Activated CD8-positive, alpha-beta memory T cell treated with anti-CD3 and anti-CD28 coated beads for 24 hours (primary cell): Measurements from ENCODE around the gene CPN2.

ENCODE experiments used
- DNase-seq: peaks from one replicate; pipeline ENCODE4 v3.0.0-alpha.2; 2020

The CPN2 gene, protein sequence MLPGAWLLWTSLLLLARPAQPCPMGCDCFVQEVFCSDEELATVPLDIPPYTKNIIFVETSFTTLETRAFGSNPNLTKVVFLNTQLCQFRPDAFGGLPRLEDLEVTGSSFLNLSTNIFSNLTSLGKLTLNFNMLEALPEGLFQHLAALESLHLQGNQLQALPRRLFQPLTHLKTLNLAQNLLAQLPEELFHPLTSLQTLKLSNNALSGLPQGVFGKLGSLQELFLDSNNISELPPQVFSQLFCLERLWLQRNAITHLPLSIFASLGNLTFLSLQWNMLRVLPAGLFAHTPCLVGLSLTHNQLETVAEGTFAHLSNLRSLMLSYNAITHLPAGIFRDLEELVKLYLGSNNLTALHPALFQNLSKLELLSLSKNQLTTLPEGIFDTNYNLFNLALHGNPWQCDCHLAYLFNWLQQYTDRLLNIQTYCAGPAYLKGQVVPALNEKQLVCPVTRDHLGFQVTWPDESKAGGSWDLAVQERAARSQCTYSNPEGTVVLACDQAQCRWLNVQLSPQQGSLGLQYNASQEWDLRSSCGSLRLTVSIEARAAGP

DNA sequence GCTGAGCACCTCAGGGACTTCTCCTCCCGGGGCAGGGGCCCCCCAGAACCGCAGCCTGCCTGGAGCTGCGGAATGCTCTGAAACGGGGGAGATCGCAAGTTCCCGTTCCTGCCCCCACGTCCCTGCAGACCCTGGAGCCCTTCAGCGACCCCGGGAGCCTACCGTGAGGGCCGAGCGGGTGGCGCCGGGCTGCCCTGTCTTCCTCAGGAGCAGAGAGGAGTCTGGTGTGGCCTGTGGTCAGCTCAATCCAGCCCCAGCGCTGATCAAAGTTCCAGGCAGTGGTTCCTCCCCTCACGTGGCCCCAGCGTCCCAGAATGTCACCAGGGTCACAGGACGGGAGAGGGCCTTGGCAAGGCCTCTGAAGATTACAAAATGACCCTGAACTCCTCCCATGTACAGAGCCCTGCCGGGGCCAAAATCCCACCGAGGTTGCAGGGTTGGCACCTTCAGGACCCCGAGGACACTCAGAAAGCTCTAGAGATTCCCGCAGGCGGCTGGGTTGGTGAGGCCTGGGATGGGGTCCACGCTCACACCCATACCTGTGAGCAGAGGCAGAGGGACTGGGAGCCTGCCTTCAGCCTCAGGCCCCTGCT is at the start of gene CPN2:
Gene CPN2 (minus strand): TSS at position 249 of the 593 bp plus-strand sequence. CDS start 8,626 bp downstream, outside the sequence.
- no peak for DNase-seq

DNA sequence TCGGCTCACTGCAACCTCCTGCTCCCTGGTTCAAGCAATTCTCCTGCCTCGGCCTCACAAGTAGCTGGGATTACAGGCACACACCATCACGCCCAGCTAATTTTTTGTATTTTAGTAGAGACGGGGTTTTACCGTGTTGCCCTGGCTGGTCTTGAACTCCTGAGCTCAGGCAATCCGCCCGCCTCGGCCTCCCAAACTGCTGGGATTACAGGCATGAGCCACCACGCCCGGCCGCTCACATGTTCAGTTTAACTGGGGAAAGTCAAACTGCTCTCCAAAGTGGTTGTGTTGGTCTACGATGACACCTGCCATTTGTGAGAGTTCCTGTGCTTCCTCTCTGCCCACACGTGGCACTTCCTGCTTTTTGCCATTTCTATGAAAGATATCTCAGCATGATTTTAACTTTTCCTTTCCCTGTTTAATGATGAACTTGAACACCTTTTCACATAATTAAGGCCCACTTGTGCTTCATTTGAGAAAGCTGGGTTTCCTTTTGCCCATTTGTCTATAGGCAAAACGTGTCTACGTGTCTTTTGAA is 48.8 kb upstream of the CPN2 start:
- no peak for DNase-seq

DNA sequence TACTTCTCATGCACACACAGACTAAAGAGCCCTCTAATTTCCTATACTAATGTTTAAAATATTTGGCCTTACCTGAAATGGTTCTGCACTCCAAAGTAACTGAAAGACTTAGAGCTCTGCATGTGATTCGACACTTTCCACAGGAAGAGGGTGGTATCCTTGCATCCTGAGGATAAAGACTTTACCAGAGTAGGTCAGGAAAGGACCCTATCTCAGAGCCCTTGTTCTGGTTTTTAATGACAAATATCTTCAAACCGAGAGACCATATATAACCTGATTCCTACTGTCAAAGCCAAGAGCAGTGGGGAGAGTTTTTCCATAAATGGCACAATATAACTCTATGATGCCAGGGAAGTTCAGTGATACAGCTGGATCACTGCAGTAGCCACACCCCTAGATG is 48.0 kb upstream of the CPN2 start, which contains the start of gene GP5:
Gene GP5 (minus strand): TSS at position 101 of the 400 bp plus-strand sequence. CDS start 984 bp downstream, outside the sequence.
- DNase-seq, result no peak

DNA sequence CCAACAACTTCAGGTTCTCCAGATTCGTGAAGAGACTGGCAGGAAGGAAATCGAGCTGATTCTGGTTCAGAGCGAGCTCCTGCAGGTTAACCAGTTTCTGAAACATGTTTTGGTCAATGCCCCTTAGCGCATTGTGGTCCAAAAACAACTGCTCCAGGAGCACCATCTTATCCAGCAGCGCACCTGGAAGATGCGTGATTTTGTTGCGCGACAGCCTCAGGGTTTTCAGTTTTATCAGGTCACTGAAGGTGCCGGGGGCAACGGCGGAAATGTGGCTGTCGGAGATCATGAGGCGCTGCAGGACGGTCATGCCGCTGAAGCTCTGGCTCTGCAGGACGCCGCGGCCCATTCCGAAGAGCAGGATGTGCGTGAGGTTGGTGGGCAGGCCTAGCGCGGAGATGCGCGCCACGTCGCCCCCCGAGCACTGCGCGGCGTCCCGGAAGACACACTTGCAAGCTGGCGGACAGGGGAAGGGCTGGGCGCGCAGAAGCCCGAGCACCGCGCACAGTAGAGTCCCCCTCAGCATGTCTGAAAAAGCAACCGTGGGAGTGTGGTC is 46.7 kb upstream of the CPN2 start:
- peak; percentile 72 for DNase-seq

- peak; percentile 70 for DNase-seq
Observed at GRCh38 chr3:194396859-194397756, 46.0 kb upstream of the CPN2 start.

- no peak for DNase-seq
Observed at GRCh38 chr3:194396539-194396858, 45.4 kb upstream of the CPN2 start.

GRCh38 chr3:194395778-194396538 is 44.8 kb upstream of the CPN2 start:
- peak; percentile 70 for DNase-seq

DNA sequence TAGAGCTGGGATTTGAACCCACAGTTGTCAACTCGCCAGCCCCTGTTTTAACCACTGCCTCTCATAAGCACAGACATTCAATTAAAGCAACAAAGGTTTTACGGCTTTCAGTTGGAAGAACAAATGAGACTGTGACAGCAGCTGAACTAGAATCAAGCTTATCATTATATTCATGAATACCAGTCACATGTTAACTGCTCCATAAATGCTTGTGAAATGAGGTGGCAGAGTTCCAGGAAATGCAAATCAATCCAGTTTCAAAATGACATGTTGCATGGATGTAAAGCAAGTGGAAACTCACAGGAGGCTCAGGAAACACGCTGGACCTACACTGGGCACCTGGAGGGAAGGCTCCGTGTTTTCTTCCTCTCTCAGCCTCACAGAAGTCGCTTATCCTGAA is 44.1 kb upstream of the CPN2 start:
- DNase-seq, result no peak

- no peak for DNase-seq
Observed at GRCh38 chr3:194392576-194392975, 41.4 kb upstream of the CPN2 start.

GRCh38 chr3:194390835-194391234 is 39.7 kb upstream of the CPN2 start:
- DNase-seq, result no peak

DNA sequence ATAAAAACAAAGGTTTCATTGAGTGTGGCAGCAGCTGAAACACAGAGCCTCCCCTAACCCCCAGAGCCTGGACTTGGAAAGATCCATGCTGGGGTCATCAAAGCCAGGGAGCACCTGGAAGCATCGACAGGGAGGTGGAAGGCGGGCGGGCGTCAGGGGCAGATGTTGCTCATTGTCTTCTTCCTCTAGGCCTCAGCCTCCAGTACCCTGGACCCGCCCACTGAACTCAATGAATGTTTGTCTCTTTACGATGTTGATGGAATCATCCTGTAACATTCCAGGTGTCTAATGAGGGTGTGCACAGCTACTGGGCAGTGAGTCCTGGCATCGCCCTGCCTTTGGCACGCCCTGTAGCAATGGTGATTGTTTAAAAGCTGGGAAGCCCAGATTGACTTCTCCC is 38.1 kb upstream of the CPN2 start:
- peak; percentile 13 for DNase-seq

- DNase-seq, result peak; percentile 26
Observed at GRCh38 chr3:194387926-194388418, 36.8 kb upstream of the CPN2 start.

DNA sequence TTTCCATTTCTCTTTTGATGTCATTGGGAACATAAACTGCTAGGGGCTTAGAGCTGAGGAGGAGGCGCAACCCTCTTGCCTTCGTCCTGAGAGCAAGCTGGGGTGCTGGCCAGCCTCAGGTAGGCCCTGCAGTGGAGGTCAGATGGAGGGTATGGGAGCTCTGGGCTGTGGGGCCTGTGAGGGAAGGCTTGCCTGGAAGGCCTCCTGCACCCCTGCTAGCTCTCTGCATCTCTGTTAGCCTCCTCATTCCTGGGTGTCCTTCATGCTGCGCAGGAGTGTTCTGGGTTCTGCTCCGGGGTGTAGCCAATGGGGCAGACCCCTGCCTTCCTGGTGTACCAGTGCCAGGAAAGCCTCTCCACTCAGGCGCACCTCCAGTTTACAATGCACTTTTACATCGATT is 36.1 kb upstream of the CPN2 start:
- DNase-seq, result peak; percentile 30

DNA sequence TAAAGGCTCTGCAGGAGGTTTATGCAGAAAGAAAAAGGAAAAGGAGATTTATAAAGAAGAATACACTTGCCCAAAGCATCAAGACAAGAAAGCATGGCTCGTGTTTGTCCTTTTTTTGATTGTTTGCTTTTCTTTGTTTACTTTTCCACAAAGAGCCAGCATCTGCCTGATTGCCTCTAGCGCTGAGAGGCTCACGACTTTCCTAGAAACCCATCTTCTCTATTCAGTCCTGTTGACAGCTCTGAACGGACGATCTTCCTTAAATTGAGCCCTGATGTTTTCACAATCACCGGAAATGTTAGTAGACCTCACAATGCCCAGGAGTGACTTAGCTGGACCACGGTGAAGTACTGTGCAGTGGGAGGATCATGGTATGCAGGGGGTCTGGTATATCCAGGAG is 35.5 kb upstream of the CPN2 start:
- DNase-seq, result peak; percentile 24

GRCh38 chr3:194386066-194386465 is 34.9 kb upstream of the CPN2 start:
- peak; percentile 30 for DNase-seq

- no peak for DNase-seq
Observed at GRCh38 chr3:194384569-194385001, 33.5 kb upstream of the CPN2 start.

DNA sequence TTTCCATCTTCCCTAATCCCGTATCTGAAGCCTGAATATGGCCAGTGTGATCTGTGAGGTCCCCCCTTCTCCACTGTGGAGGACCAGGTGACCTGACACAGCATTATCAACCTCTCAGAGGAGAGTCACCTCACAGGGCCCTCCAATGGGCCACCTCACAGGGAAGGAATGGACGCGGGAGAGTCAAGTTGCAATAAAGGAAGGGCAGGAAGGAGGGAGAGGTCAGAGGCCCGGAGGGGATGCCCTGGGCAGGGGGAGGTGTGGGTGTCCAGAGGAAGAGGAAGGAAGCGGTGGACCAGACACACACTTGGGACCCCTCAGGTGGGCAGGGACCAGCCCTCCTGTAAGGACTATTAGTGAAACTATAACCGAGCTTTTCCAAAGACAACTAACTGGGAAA is 33.0 kb upstream of the CPN2 start:
- no peak for DNase-seq

GRCh38 chr3:194383276-194383940 is 32.3 kb upstream of the CPN2 start:
- no peak for DNase-seq

GRCh38 chr3:194382892-194383223 is 31.7 kb upstream of the CPN2 start:
- DNase-seq, result no peak

DNA sequence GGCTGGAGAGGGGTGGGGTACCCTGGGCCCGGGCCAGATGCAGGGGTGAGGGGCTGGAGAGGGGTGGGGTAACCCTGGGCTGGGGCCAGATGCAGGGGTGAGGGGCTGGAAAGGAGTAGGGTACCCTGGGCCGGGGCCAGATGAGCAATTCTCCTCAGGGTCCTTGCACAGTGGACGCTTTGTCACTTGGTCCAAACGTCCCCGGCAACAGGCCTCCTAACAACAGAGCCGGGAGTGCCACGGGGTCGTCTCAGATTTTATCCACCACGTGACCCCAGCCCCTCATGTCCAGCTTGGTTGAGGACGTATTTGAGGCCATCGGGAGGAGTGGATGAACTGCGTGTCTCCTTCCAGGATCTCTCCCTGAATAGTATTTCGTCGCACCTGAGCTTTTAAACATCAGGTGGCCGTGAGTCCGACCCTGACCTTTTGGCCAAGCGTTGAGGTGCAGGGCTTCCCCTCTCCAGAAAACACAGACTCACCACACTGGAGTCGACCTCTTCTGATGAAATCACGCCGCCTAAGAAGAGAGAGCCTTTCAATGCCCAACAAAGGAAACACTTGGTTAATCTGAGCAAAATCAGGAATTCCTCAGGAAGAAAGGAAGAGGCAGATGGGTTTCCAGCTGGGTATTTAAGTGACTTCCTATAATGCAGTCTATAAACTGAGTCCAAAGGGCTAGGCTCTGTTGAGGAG is 31.2 kb upstream of the CPN2 start:
- no peak for DNase-seq
